Muscle of back (tissue), 10 donors: ENCODE results near the gene RASGRP3. TPM values are rescaled to one million over a fixed set of nuclear protein-coding genes. Genes with fewer than 3 reads are reported as not detected.

Experiments used
- polyA plus RNA-seq, 10 donors: library from polyadenylated mRNA; unstranded; fragments of 120-200 nt; gene quantifications; one replicate each; pipeline ENCODE4 v1.2.1, GENCODE V29; 2013; ENCODE audit not compliant: insufficient read length in 10 of 10

Gene RASGRP3
- polyA plus RNA-seq, 10 donors = 18.8 to 43.9 (median 29.3) TPM

Other genes with a start within 250 kb of the RASGRP3 start
- 10 to 100 TPM; 30.0 to 45.7 (median 39.3) TPM for gene FAM98A, start 122.7 kb downstream of the RASGRP3 start, polyA plus RNA-seq